Prostate gland (tissue), 2 donors: ENCODE data around the gene CACNA1F. TPM values are rescaled to one million over a fixed set of nuclear protein-coding genes. Genes with fewer than 3 reads are reported as not detected.

Experiments
- DNase-seq: peaks from one replicate; pipeline ENCODE4 v3.0.0-alpha.2; 2019; ENCODE audit warnings: low spot score
- H3K27ac ChIP-seq, 2 donors: fragments of 200-600 bp; sonication (generic); 2 replicates each; pipeline ENCODE4 v1.5.1; 2017 to 2019
- H3K27me3 ChIP-seq: fragments of 200-600 bp; sonication (generic); replicated peaks from 2 replicates; pipeline ENCODE4 v1.5.1; 2019; ENCODE audit not compliant: insufficient read depth
- H3K36me3 ChIP-seq, 2 donors: fragments of 200-600 bp; sonication (generic); 1 replicate in 1 of 2; 2 replicates in 1 of 2; pipeline versions ENCODE4 v1.5.1 to v1.8.1; 2017 to 2019
- H3K4me1 ChIP-seq: fragments of 200-600 bp; sonication (generic); replicated peaks from 2 replicates; pipeline ENCODE4 v1.5.1; 2019
- H3K4me3 ChIP-seq, 2 donors: fragments of 200-600 bp; sonication (generic); 2 replicates each; pipeline ENCODE4 v1.5.1; 2017 to 2019
- H3K9me3 ChIP-seq: fragments of 200-600 bp; sonication (generic); 2 replicates; pipeline ENCODE4 v1.5.1; 2017
- CTCF ChIP-seq, 4 experiments: fragments of 200-600 bp in 2 of 4; fragments of 450-650 bp in 2 of 4; sonication (generic) in 2 of 4; IDR thresholded peaks; 1 replicate in 3 of 4; 2 replicates in 1 of 4; pipeline ENCODE4 v1.5.1; 2016 to 2019; ENCODE audit warnings: antibody characterized with exemption in 4 of 4, mild to moderate bottlenecking in 2 of 4, moderate library complexity in 2 of 4
- POLR2A ChIP-seq: fragments of 450-650 bp; IDR thresholded peaks from one replicate; pipeline ENCODE4 v1.6.1; 2016; ENCODE audit warnings: antibody characterized with exemption, mild to moderate bottlenecking
- POLR2AphosphoS5 ChIP-seq: sonication (generic); formaldehyde crosslinking; IDR thresholded peaks from one replicate; pipeline ENCODE4 v1.6.1; 2017; ENCODE audit warnings: antibody characterized with exemption
- WGBS: methylation state at CpG from one replicate; pipeline ENCODE4 v1.1.5; 2018; 5-methylcytosine and 5-hydroxymethylcytosine counted together
- intact Hi-C: fragments of 100-400 bp; cut with DNase I; formaldehyde crosslinking; loops from one replicate; pipeline ENCODE4 v1.14.2; 2022
- total RNA-seq, 2 donors: library from RNA; depleted of rRNA; stranded (reverse); fragments of >200 nt; gene quantifications; one replicate each; pipeline ENCODE4 v1.1.0, GENCODE V29; 2016

Gene CACNA1F
- total RNA-seq, 2 donors from 2014 or later: 0.17 TPM; not detected in 1

DNA sequence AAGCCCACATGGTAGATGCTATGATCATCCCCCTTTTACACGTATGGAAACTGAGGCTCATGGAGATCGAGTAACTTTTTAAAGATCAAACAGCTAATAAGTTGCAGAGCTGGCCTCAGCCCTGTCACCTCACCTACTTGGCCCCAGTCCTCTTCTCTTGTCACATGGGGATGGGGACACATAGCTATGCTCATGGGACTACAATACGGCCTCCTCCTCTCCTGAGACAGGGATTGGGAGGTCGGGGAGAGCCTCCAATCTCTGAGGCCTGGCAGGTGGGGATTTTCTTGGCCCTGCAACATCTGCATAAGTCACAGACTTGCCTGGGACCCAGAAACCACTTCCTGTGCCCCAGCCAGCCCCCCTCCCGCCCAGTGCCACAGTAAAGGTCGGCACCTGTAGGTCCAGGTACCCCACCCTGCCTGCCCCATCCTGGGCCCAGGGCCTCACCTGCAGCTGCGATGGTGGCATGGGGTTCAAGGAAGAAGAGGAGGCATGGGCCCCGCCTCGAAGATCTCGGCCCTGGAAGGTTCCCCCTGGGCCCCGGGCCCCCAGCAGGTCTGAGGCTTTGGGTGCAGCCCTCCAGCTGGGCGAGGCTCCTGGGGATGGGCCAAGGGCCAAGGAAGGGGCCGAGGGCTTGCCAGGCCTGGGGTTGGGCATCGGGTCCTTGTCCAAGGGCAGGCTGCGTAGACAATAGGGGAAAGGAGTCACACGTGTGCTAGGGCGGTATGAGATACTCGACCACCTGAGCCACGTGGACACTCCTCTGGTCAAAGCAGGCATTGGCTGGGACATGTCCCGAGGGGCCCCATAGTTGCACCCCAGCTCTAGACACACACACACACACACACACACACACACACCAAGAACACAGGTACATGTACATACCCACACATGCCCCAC, 25.0 kb upstream of the CACNA1F start:
- DNase-seq: no peak
- Histone ChIP-seq H3K27ac (no peak overlapping the region), H3K4me1 (no peaks in the 10 kb centered on the region), H3K27me3 (no peaks in the 10 kb centered on the region), H3K9me3 (no peaks in the 10 kb centered on the region), H3K4me3 (no peak overlapping the region), H3K36me3 (no peaks in the 10 kb centered on the region)
- 73% methylated on average over 11 of the region's 20 CpGs for WGBS
- TF ChIP-seq POLR2A (no peak), POLR2AphosphoS5 (no peak), CTCF (IDR thresholded peaks at IDR 0.05) (no peak)
- intact Hi-C loops: no loop called here

- no peaks in the 10 kb centered on the region for H3K4me1 ChIP-seq
- WGBS: 92% methylated on average over 7 of the region's 14 CpGs
- TF ChIP-seq CTCF (IDR thresholded peaks at IDR 0.05): no peak
- TF ChIP-seq POLR2A: no peak
- no peak for TF ChIP-seq POLR2AphosphoS5
- H3K27ac ChIP-seq: no peak overlapping the region
- no peak overlapping the region for H3K4me3 ChIP-seq
- H3K27me3 ChIP-seq: no peaks in the 10 kb centered on the region
- H3K9me3 ChIP-seq: no peaks in the 10 kb centered on the region
- no peaks in the 10 kb centered on the region for H3K36me3 ChIP-seq
- intact Hi-C loops: no loop called here
- DNase-seq: no peak
Observed at GRCh38 chrX:49257074-49257790, 24.1 kb upstream of the CACNA1F start.

GRCh38 chrX:49256268-49256995, 23.3 kb upstream of the CACNA1F start:
- 89% methylated on average over 4 of the region's 9 CpGs for WGBS
- intact Hi-C loops: no loop called here
- no peaks in the 10 kb centered on the region for H3K9me3 ChIP-seq
- no peak for DNase-seq
- TF ChIP-seq CTCF (IDR thresholded peaks at IDR 0.05) (no peak), POLR2AphosphoS5 (no peak), POLR2A (no peak)
- no peaks in the 10 kb centered on the region for H3K4me1 ChIP-seq
- no peak overlapping the region for H3K27ac ChIP-seq
- no peaks in the 10 kb centered on the region for H3K36me3 ChIP-seq
- no peaks in the 10 kb centered on the region for H3K27me3 ChIP-seq
- no peak overlapping the region for H3K4me3 ChIP-seq

DNA sequence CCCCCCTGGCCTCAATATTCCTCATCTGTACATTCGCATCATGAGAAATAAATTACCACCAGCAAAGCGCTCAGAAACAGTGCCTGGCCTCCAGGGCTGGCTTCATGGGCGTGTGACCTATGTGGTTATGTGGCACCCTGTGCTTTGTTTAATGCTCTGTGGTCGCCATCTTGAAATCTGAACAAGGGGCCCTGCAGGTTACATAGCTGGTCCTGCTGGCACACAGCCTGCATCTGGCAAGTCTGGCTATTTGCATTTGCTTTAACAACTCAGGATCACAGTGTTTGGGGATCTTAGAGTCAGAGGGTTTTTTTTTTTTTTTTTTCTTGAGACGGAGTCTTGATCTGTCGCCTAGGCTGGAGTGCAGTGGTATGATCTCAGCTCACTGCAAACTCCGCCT, 21.5 kb upstream of the CACNA1F start:
- no peaks in the 10 kb centered on the region for H3K27me3 ChIP-seq
- H3K4me1 ChIP-seq: no peaks in the 10 kb centered on the region
- DNase-seq: no peak
- H3K4me3 ChIP-seq: no peak overlapping the region
- WGBS: 78% methylated on average over 6 of the region's 7 CpGs
- H3K36me3 ChIP-seq: no peaks in the 10 kb centered on the region
- intact Hi-C loops: no loop called here
- TF ChIP-seq POLR2AphosphoS5 (no peak), CTCF (IDR thresholded peaks at IDR 0.05) (no peak), POLR2A (no peak)
- H3K9me3 ChIP-seq: no peaks in the 10 kb centered on the region
- H3K27ac ChIP-seq: no peak overlapping the region
